Loucy (cell line): ENCODE measurements around the gene DDIT3.
A peak's percentile ranks its signal among the peaks of the same experiment; 100 is the strongest.

Source experiments
- H2AFZ ChIP-seq: fragments of 200-600 bp; sonication (generic); 2 replicates; pipeline ENCODE4 v1.6.0; 2016; ENCODE audit warnings: antibody characterized with exemption, mild to moderate bottlenecking, low read length, moderate library complexity
- H3F3A ChIP-seq: fragments of 200-600 bp; 2 replicates; pipeline ENCODE4 v1.6.0; 2016; ENCODE audit warnings: antibody characterized with exemption, low read depth, mild to moderate bottlenecking
- H3K27me3 ChIP-seq: fragments of 200-600 bp; sonication (generic); 2 replicates; pipeline ENCODE4 v1.6.1; 2014; ENCODE audit warnings: low read length, mild to moderate bottlenecking; ENCODE audit not compliant: insufficient read depth, poor library complexity, severe bottlenecking
- H3K36me3 ChIP-seq: fragments of 200-600 bp; sonication (generic); 2 replicates; pipeline ENCODE4 v1.6.1; 2016; ENCODE audit warnings: low read length; ENCODE audit not compliant: insufficient read depth
- H3K4me1 ChIP-seq: fragments of 200-600 bp; sonication (generic); 2 replicates; pipeline ENCODE4 v1.5.1; 2014; ENCODE audit warnings: low read length, mild to moderate bottlenecking; ENCODE audit not compliant: insufficient read depth, poor library complexity, severe bottlenecking
- H3K4me2 ChIP-seq: fragments of 200-600 bp; sonication (generic); 2 replicates; pipeline ENCODE4 v1.6.0; 2014; ENCODE audit warnings: antibody characterized with exemption, low read length, low read depth, mild to moderate bottlenecking; ENCODE audit not compliant: poor library complexity, severe bottlenecking
- H3K4me3 ChIP-seq: fragments of 200-600 bp; sonication (generic); 2 replicates; pipeline ENCODE4 v1.5.1; 2014; ENCODE audit warnings: low read length, mild to moderate bottlenecking, mixed read lengths; ENCODE audit not compliant: poor library complexity, severe bottlenecking
- H3K79me2 ChIP-seq: fragments of 200-600 bp; sonication (generic); 2 replicates; pipeline ENCODE4 v1.6.1; 2014; ENCODE audit warnings: low read length; ENCODE audit not compliant: insufficient read depth
- H3K9ac ChIP-seq: fragments of 200-600 bp; sonication (generic); 2 replicates; pipeline ENCODE4 v1.6.0; 2014; ENCODE audit warnings: mild to moderate bottlenecking, low read depth, low read length, moderate library complexity; ENCODE audit not compliant: poor library complexity, severe bottlenecking
- H3K9me2 ChIP-seq: fragments of 200-600 bp; sonication (generic); replicated peaks from 2 replicates; pipeline ENCODE4 v1.6.1; 2016; ENCODE audit warnings: low read depth, low read length, mixed read lengths
- H3K9me3 ChIP-seq: fragments of 200-600 bp; sonication (generic); 2 replicates; pipeline ENCODE4 v1.6.1; 2014; ENCODE audit warnings: mild to moderate bottlenecking, antibody characterized with exemption, low read length, low read depth; ENCODE audit not compliant: insufficient read depth
- H4K20me1 ChIP-seq: fragments of 200-600 bp; sonication (generic); 2 replicates; pipeline ENCODE4 v1.6.0; 2014; ENCODE audit warnings: antibody characterized with exemption, low read length, mild to moderate bottlenecking; ENCODE audit not compliant: insufficient read depth, poor library complexity, severe bottlenecking
- EZH2phosphoT487 ChIP-seq: fragments of 200-600 bp; IDR thresholded peaks from 2 replicates; pipeline ENCODE4 v1.6.1; 2018; ENCODE audit warnings: antibody characterized with exemption, mild to moderate bottlenecking, moderate library complexity, borderline replicate concordance
- TF ChIP-seq, protein P1 (sequence below): fragments of 200-600 bp; sonication (generic); conservative IDR thresholded peaks from 2 replicates; pipeline ENCODE4 v1.5.1; 2014; ENCODE audit warnings: mild to moderate bottlenecking, antibody characterized with exemption, low read length

Gene DDIT3

DNA sequence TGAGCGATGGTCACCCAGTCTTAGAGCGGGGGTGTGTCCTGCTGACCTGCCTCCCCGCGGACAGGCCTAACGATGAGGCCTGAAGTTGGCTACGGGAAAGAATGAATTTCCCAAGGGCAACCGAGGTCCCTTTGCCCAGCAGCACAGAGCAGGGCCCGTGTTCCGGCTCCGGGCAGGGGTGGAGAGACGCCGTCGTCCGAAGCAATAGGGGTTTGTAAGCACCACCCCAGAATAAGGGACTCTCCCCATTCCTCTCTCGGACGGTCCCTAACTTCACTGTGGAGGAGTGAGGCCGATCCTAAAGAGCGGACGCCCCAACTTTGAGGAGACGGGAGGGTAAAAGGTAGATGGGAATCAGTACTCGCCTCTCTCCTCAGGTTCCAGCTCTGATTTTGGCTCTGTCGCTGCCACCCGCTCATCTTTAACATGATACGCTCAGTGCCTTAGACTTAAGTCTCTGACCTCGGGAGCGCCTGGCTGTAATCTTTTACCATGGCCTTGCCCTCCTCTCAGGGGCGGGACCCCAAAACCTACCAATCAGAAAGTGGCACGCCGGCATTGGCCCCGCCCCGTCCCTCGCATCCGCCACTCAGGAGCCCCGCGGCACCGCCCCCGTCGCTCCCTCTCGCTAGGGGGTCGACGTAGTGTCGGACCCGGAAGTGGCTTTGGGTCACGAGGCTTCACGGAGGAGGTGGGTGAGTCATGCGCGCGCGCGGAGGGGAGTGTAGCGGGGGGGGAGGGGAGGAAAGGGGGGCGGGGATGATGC, at the start of gene DDIT3:
DDIT3 (minus strand) TSS at position 462 of the 766 bp plus-strand sequence. CDS start 3,108 bp downstream, outside the sequence.
- peaks cover 15% of the 10 kb centered on the region for H3F3A ChIP-seq

DNA sequence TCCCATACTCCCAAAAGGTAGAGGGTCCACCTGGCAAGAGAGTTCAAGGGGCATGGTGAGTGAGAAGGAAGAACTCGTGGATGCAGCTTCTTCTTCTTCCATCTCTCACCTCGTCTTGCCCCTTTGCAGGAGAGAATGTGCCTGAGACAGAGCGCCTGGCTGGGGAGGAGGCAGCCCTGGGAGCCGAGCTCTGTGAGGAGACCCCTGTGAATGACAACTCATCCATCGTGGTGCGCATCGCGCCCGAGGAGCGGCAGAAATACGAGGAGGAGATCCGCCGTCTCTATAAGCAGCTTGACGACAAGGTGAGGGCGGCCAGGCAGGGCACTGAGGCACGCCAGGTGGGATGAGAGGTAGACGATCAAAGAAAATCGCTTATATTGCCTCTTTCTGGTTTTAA, 49.5 kb upstream of the DDIT3 start:
- H3K9me3 ChIP-seq, result no peaks in the 10 kb centered on the region
- no peaks in the 10 kb centered on the region for H3K9me2 ChIP-seq
- H3F3A ChIP-seq, result no peaks in the 10 kb centered on the region
- no peak overlapping the region for H3K4me2 ChIP-seq
- no peak overlapping the region for H3K4me3 ChIP-seq
- no peak overlapping the region for H3K9ac ChIP-seq
- no peak overlapping the region for H2AFZ ChIP-seq
- no peaks in the 10 kb centered on the region for H4K20me1 ChIP-seq
- no peaks in the 10 kb centered on the region for H3K4me1 ChIP-seq
- TF ChIP-seq, protein P1, sequence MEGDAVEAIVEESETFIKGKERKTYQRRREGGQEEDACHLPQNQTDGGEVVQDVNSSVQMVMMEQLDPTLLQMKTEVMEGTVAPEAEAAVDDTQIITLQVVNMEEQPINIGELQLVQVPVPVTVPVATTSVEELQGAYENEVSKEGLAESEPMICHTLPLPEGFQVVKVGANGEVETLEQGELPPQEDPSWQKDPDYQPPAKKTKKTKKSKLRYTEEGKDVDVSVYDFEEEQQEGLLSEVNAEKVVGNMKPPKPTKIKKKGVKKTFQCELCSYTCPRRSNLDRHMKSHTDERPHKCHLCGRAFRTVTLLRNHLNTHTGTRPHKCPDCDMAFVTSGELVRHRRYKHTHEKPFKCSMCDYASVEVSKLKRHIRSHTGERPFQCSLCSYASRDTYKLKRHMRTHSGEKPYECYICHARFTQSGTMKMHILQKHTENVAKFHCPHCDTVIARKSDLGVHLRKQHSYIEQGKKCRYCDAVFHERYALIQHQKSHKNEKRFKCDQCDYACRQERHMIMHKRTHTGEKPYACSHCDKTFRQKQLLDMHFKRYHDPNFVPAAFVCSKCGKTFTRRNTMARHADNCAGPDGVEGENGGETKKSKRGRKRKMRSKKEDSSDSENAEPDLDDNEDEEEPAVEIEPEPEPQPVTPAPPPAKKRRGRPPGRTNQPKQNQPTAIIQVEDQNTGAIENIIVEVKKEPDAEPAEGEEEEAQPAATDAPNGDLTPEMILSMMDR, result no peak
- TF ChIP-seq EZH2phosphoT487, result no peak
- H3K79me2 ChIP-seq, result no peaks in the 10 kb centered on the region
- H3K27me3 ChIP-seq, result no peaks in the 10 kb centered on the region
- H3K36me3 ChIP-seq, result no peaks in the 10 kb centered on the region

More for the DNA sequence above, at the start of gene DDIT3:
- H3K4me3 ChIP-seq, result peak within 1 kb of the TSS; percentile 86
- peaks cover 53% of the 10 kb centered on the region for H3K79me2 ChIP-seq
- no peak within 1 kb of the TSS for H2AFZ ChIP-seq
- no peaks in the 10 kb centered on the region for H3K27me3 ChIP-seq
- TF ChIP-seq, protein P1, result no peak
- TF ChIP-seq EZH2phosphoT487, result no peak
- no peaks in the 10 kb centered on the region for H3K9me3 ChIP-seq
- H3K9ac ChIP-seq, result peak within 1 kb of the TSS; percentile 92
- peak within 1 kb of the TSS; percentile 96 for H3K4me2 ChIP-seq
- peaks cover 48% of the 10 kb centered on the region for H3K4me1 ChIP-seq
- peaks cover 31% of the 10 kb centered on the region for H3K36me3 ChIP-seq
- H4K20me1 ChIP-seq, result peaks cover 57% of the 10 kb centered on the region
- H3K9me2 ChIP-seq, result no peaks in the 10 kb centered on the region

GRCh38 chr12:57568838-57569237, 48.5 kb upstream of the DDIT3 start:
- Histone ChIP-seq H3K36me3 (no peaks in the 10 kb centered on the region), H3K4me1 (no peaks in the 10 kb centered on the region)
- TF ChIP-seq, protein P1, result no peak
- TF ChIP-seq EZH2phosphoT487, result no peak

More at GRCh38 chr12:57568838-57569237, 48.5 kb upstream of the DDIT3 start:
- Histone ChIP-seq H3K27me3 (no peaks in the 10 kb centered on the region), H3K9me3 (no peaks in the 10 kb centered on the region), H3K4me2 (no peak overlapping the region), H3K79me2 (no peaks in the 10 kb centered on the region), H3F3A (no peaks in the 10 kb centered on the region), H3K4me3 (no peak overlapping the region), H2AFZ (no peak overlapping the region), H3K9me2 (no peaks in the 10 kb centered on the region), H4K20me1 (no peaks in the 10 kb centered on the region), H3K9ac (no peak overlapping the region)
